Progenitor cell of endocrine pancreas (in vitro differentiated cells): ENCODE data around the gene TEC. TPM values are rescaled to one million over a fixed set of nuclear protein-coding genes. Genes with fewer than 3 reads are reported as not detected.

ENCODE experiments used
- DNase-seq: peaks from one replicate; pipeline ENCODE4 v3.0.0; 2021; ENCODE audit warnings: low spot score; ENCODE audit not compliant: unreplicated experiment
- H3K27ac Mint-ChIP-seq: 2 replicates; pipeline ENCODE4 v1.8.0; 2021; ENCODE audit warnings: mild to moderate bottlenecking, moderate library complexity, mixed read lengths
- H3K27me3 Mint-ChIP-seq: 2 replicates; pipeline ENCODE4 v1.8.0; 2021; ENCODE audit warnings: mixed read lengths
- H3K36me3 Mint-ChIP-seq: 2 replicates; pipeline ENCODE4 v1.8.0; 2022; ENCODE audit warnings: mixed read lengths; ENCODE audit not compliant: insufficient read depth
- H3K4me1 Mint-ChIP-seq: 2 replicates; pipeline ENCODE4 v1.8.0; 2021; ENCODE audit warnings: low read depth, mixed read lengths
- H3K4me3 Mint-ChIP-seq: 2 replicates; pipeline ENCODE4 v1.8.0; 2021; ENCODE audit warnings: low read depth, mild to moderate bottlenecking, moderate library complexity, mixed read lengths
- H3K9me3 Mint-ChIP-seq: 2 replicates; pipeline ENCODE4 v1.8.0; 2021; ENCODE audit warnings: low read depth, mixed read lengths
- CTCF ChIP-seq: fragments of 200-600 bp; sonication (generic); IDR thresholded peaks from one replicate; pipeline ENCODE4 v1.5.0; 2021; ENCODE audit warnings: antibody characterized with exemption, mild to moderate bottlenecking; ENCODE audit not compliant: unreplicated experiment
- total RNA-seq: library from RNA; stranded (reverse); gene quantifications from 2 replicates; pipeline ENCODE4 v1.2.1, GENCODE V29; 2021

Gene TEC
- total RNA-seq, 1 donor from 2014 or later, result 3.4 TPM

GRCh38 chr4:48307528-48307927 is 37.9 kb upstream of the TEC start:
- no peak for DNase-seq
- no peaks in the 10 kb centered on the region for H3K9me3 Mint-ChIP-seq
- no peak for TF ChIP-seq CTCF
- H3K4me1 Mint-ChIP-seq, result no peaks in the 10 kb centered on the region
- no peak overlapping the region for H3K4me3 Mint-ChIP-seq
- no peak overlapping the region for H3K27ac Mint-ChIP-seq
- no peaks in the 10 kb centered on the region for H3K36me3 Mint-ChIP-seq
- peaks cover 5% of the 10 kb centered on the region for H3K27me3 Mint-ChIP-seq

- Mint-ChIP-seq H3K9me3 (no peaks in the 10 kb centered on the region), H3K27me3 (peaks cover 5% of the 10 kb centered on the region), H3K36me3 (no peaks in the 10 kb centered on the region), H3K4me1 (no peaks in the 10 kb centered on the region), H3K27ac (no peak overlapping the region), H3K4me3 (no peak overlapping the region)
- TF ChIP-seq CTCF, result no peak
- no peak for DNase-seq
Observed at GRCh38 chr4:48305508-48305907, 35.9 kb upstream of the TEC start.

GRCh38 chr4:48300004-48300403 is 30.4 kb upstream of the TEC start:
- no peak overlapping the region for H3K4me3 Mint-ChIP-seq
- no peaks in the 10 kb centered on the region for H3K27me3 Mint-ChIP-seq
- no peaks in the 10 kb centered on the region for H3K36me3 Mint-ChIP-seq
- no peak for TF ChIP-seq CTCF
- H3K4me1 Mint-ChIP-seq, result no peaks in the 10 kb centered on the region
- H3K27ac Mint-ChIP-seq, result no peak overlapping the region
- H3K9me3 Mint-ChIP-seq, result no peaks in the 10 kb centered on the region
- no peak for DNase-seq

GRCh38 chr4:48299560-48299959 is 29.9 kb upstream of the TEC start:
- Mint-ChIP-seq H3K27ac (no peak overlapping the region), H3K4me3 (no peak overlapping the region), H3K36me3 (no peaks in the 10 kb centered on the region), H3K4me1 (no peaks in the 10 kb centered on the region), H3K27me3 (no peaks in the 10 kb centered on the region), H3K9me3 (no peaks in the 10 kb centered on the region)
- DNase-seq, result no peak
- TF ChIP-seq CTCF, result no peak

- no peak overlapping the region for H3K4me3 Mint-ChIP-seq
- no peaks in the 10 kb centered on the region for H3K4me1 Mint-ChIP-seq
- no peak for DNase-seq
- H3K27ac Mint-ChIP-seq, result no peak overlapping the region
- H3K9me3 Mint-ChIP-seq, result no peaks in the 10 kb centered on the region
- no peaks in the 10 kb centered on the region for H3K36me3 Mint-ChIP-seq
- no peaks in the 10 kb centered on the region for H3K27me3 Mint-ChIP-seq
- no peak for TF ChIP-seq CTCF
Observed at GRCh38 chr4:48297256-48297846, 27.7 kb upstream of the TEC start.
